ENCODE data around the gene HOXC10.
A peak's percentile ranks its signal among the peaks of the same experiment; 100 is the strongest.

The HOXC10 gene

GRCh38 chr12:53982648-53983567 is 2.0 kb upstream of the HOXC10 start:
- H3K27ac Mint-ChIP-seq, result peak overlapping the region; percentile 85
- H3K4me3 Mint-ChIP-seq, result peak overlapping the region; percentile 3 to 29
- DNase-seq, result no peak

GRCh38 chr12:53983568-53983949 is 1.4 kb upstream of the HOXC10 start:
- Mint-ChIP-seq H3K4me1 (peaks cover 15 to 37% of the 10 kb centered on the region in 2 donors), H3K4me3 (peak overlapping the region in 1 of 2 donors; percentile 3), H3K27me3 (peaks cover 81 to 95% of the 10 kb centered on the region in 2 donors), H3K9me3 (peaks cover 0 to 2% of the 10 kb centered on the region in 2 donors), H3K36me3 (peaks cover 5 to 11% of the 10 kb centered on the region in 2 donors), H3K27ac (peak overlapping the region; percentile 85)
- ATAC-seq (replicated peaks) (no peak), DNase-seq (no peak)

More at GRCh38 chr12:53982648-53983567, 2.0 kb upstream of the HOXC10 start:
- ATAC-seq (replicated peaks), result no peak
- Mint-ChIP-seq H3K36me3 (peaks cover 5 to 11% of the 10 kb centered on the region in 2 donors), H3K9me3 (peaks cover 0 to 2% of the 10 kb centered on the region in 2 donors), H3K27me3 (peaks cover 83 to 95% of the 10 kb centered on the region in 2 donors), H3K4me1 (peaks cover 13 to 32% of the 10 kb centered on the region in 2 donors)

GRCh38 chr12:53983950-53984572 is 885 bp upstream of the HOXC10 start:
- H3K27ac Mint-ChIP-seq, result peak overlapping the region; percentile 85
- H3K4me3 Mint-ChIP-seq, result no peak overlapping the region

GRCh38 chr12:53985692-53985993 is 697 bp downstream of the HOXC10 start:
- Mint-ChIP-seq H3K4me3 (peak overlapping the region; percentile 53 to 68), H3K27me3 (peaks cover 83 to 95% of the 10 kb centered on the region in 2 donors), H3K9me3 (peaks cover 0 to 2% of the 10 kb centered on the region in 2 donors), H3K36me3 (peaks cover 5 to 11% of the 10 kb centered on the region in 2 donors), H3K27ac (peak overlapping the region; percentile 93), H3K4me1 (peaks cover 26 to 54% of the 10 kb centered on the region in 2 donors)
- DNase-seq (no peak), ATAC-seq (replicated peaks) (no peak)

More at GRCh38 chr12:53983950-53984572, 885 bp upstream of the HOXC10 start:
- H3K4me1 Mint-ChIP-seq, result peaks cover 17 to 41% of the 10 kb centered on the region in 2 donors
- H3K36me3 Mint-ChIP-seq, result peaks cover 5 to 11% of the 10 kb centered on the region in 2 donors
- H3K9me3 Mint-ChIP-seq, result peaks cover 0 to 2% of the 10 kb centered on the region in 2 donors
- no peak for DNase-seq
- ATAC-seq (replicated peaks), result no peak
- H3K27me3 Mint-ChIP-seq, result peaks cover 81 to 95% of the 10 kb centered on the region in 2 donors

GRCh38 chr12:53985994-53986685 is 1.2 kb downstream of the HOXC10 start:
- H3K4me1 Mint-ChIP-seq, result peaks cover 26 to 51% of the 10 kb centered on the region in 2 donors
- peak overlapping the region; percentile 59 for H3K27ac Mint-ChIP-seq
- H3K9me3 Mint-ChIP-seq, result peaks cover 0 to 2% of the 10 kb centered on the region in 2 donors
- DNase-seq (no peak), ATAC-seq (replicated peaks) (no peak)
- H3K4me3 Mint-ChIP-seq, result peak overlapping the region in 1 of 2 donors; percentile 52
- peaks cover 82 to 95% of the 10 kb centered on the region in 2 donors for H3K27me3 Mint-ChIP-seq
- H3K36me3 Mint-ChIP-seq, result peaks cover 5 to 11% of the 10 kb centered on the region in 2 donors

GRCh38 chr12:53986686-53987483 is 1.9 kb downstream of the HOXC10 start:
- H3K9me3 Mint-ChIP-seq, result peaks cover 0 to 2% of the 10 kb centered on the region in 2 donors
- ATAC-seq (replicated peaks) (no peak), DNase-seq (no peak)
- H3K27me3 Mint-ChIP-seq, result peaks cover 81 to 95% of the 10 kb centered on the region in 2 donors
- H3K4me3 Mint-ChIP-seq, result no peak overlapping the region
- H3K36me3 Mint-ChIP-seq, result peaks cover 5 to 11% of the 10 kb centered on the region in 2 donors
- peaks cover 26 to 51% of the 10 kb centered on the region in 2 donors for H3K4me1 Mint-ChIP-seq
- H3K27ac Mint-ChIP-seq, result peak overlapping the region; percentile 69

- no peak for ATAC-seq (replicated peaks)
- Mint-ChIP-seq H3K27me3 (peaks cover 85 to 96% of the 10 kb centered on the region in 2 donors), H3K36me3 (peaks cover 5 to 11% of the 10 kb centered on the region in 2 donors), H3K4me1 (peaks cover 26 to 51% of the 10 kb centered on the region in 2 donors), H3K4me3 (no peak overlapping the region), H3K9me3 (peaks cover 0 to 2% of the 10 kb centered on the region in 2 donors), H3K27ac (no peak overlapping the region)
- DNase-seq, result no peak
These were observed 2.9 kb downstream of the HOXC10 start for GRCh38 chr12:53987787-53988230.

GRCh38 chr12:53988541-53989226 is 3.7 kb downstream of the HOXC10 start:
- peaks cover 3 to 11% of the 10 kb centered on the region in 2 donors for H3K36me3 Mint-ChIP-seq
- H3K9me3 Mint-ChIP-seq, result peaks cover 0 to 2% of the 10 kb centered on the region in 2 donors
- peaks cover 26 to 53% of the 10 kb centered on the region in 2 donors for H3K4me1 Mint-ChIP-seq
- no peak overlapping the region for H3K4me3 Mint-ChIP-seq
- ATAC-seq (replicated peaks) (no peak), DNase-seq (no peak)
- H3K27me3 Mint-ChIP-seq, result peaks cover 82 to 95% of the 10 kb centered on the region in 2 donors
- peak overlapping the region; percentile 34 for H3K27ac Mint-ChIP-seq

- peaks cover 4 to 15% of the 10 kb centered on the region in 2 donors for H3K36me3 Mint-ChIP-seq
- peaks cover 84 to 97% of the 10 kb centered on the region in 2 donors for H3K27me3 Mint-ChIP-seq
- H3K4me3 Mint-ChIP-seq, result no peak overlapping the region
- H3K9me3 Mint-ChIP-seq, result peaks cover 3% of the 10 kb centered on the region in 2 donors
- H3K27ac Mint-ChIP-seq, result no peak overlapping the region
- ATAC-seq (replicated peaks) (no peak), DNase-seq (no peak)
- peaks cover 31 to 56% of the 10 kb centered on the region in 2 donors for H3K4me1 Mint-ChIP-seq
These were observed 4.5 kb downstream of the HOXC10 start for GRCh38 chr12:53989227-53990113.

GRCh38 chr12:53990311-53991076 is 5.5 kb downstream of the HOXC10 start:
- DNase-seq (no peak), ATAC-seq (replicated peaks) (no peak)
- Mint-ChIP-seq H3K36me3 (peaks cover 3 to 6% of the 10 kb centered on the region in 2 donors), H3K27ac (peak overlapping the region; percentile 27), H3K27me3 (peaks cover 83 to 98% of the 10 kb centered on the region in 2 donors), H3K4me3 (no peak overlapping the region), H3K9me3 (peaks cover 3% of the 10 kb centered on the region in 2 donors), H3K4me1 (peaks cover 32 to 57% of the 10 kb centered on the region in 2 donors)

- peak overlapping the region; percentile 32 for H3K27ac Mint-ChIP-seq
- no peak overlapping the region for H3K4me3 Mint-ChIP-seq
These were observed 6.1 kb downstream of the HOXC10 start for GRCh38 chr12:53991077-53991460.

More at GRCh38 chr12:53991077-53991460, 6.1 kb downstream of the HOXC10 start:
- H3K27me3 Mint-ChIP-seq, result peaks cover 86 to 98% of the 10 kb centered on the region in 2 donors
- ATAC-seq (replicated peaks) (no peak), DNase-seq (no peak)
- peaks cover 4 to 5% of the 10 kb centered on the region in 2 donors for H3K36me3 Mint-ChIP-seq
- H3K4me1 Mint-ChIP-seq, result peaks cover 34 to 58% of the 10 kb centered on the region in 2 donors
- H3K9me3 Mint-ChIP-seq, result peaks cover 1 to 3% of the 10 kb centered on the region in 2 donors
